ENCODE results near the gene SMO. TPM values are rescaled to one million over a fixed set of nuclear protein-coding genes. Genes with fewer than 3 reads are reported as not detected.

SMO gene
- 17.6 and 18.9 TPM in 2 replicates for total RNA-seq

GRCh38 chr7:129188372-129188891 is at the start of gene SMO:
TSS of gene SMO (plus strand) at chr7:129188633. CDS start at chr7:129189152, 519 bp downstream.

GRCh38 chr7:129144095-129144833 is 44.2 kb upstream of the SMO start, which contains the start of gene TSPAN33:
TSS of gene TSPAN33 (plus strand) at chr7:129144707. CDS start at chr7:129144981, 274 bp downstream.

GRCh38 chr7:129224251-129225205 is 36.1 kb downstream of the SMO start, which contains the start of gene AHCYL2:
TSS of gene AHCYL2 (plus strand) at chr7:129225030.

Other genes starting within 250 kb of the SMO start
- gene TNPO3, start 133.5 kb upstream of the SMO start, total RNA-seq: 58.7 and 67.2 TPM in 2 replicates
- gene TSPAN33, start 43.9 kb upstream of the SMO start, total RNA-seq: 0.26 and 0.53 TPM in 2 replicates
- gene AHCYL2, start 36.4 kb downstream of the SMO start, total RNA-seq: 13.2 and 16.3 TPM in 2 replicates
- 2.2 and 20.9 TPM in 2 replicates for gene STRIP2, start 245.8 kb downstream of the SMO start, total RNA-seq